CD4-positive, alpha-beta T cell (primary cell): ENCODE results near the gene INA. TPM values are rescaled to one million over a fixed set of nuclear protein-coding genes. Genes with fewer than 3 reads are reported as not detected.

Experiments
- ATAC-seq: fragments of 200-7000 bp; cut with Tn5 transposase; one replicate; pipeline ENCODE4 v1.10.0; 2022; ENCODE audit warnings: mild to moderate bottlenecking; ENCODE audit not compliant: poor library complexity
- CTCF ChIA-PET: fragments of 350-600 bp; sonication (Branson Sonifier 250); formaldehyde crosslinking; loops from one replicate; lab custom pipeline; 2021; ENCODE audit warnings: antibody characterized with exemption, inconsistent platforms; lab: Charles Lee
- POLR2A ChIA-PET: fragments of 350-600 bp; sonication (Branson Sonifier 250); formaldehyde crosslinking; loops from one replicate; lab custom pipeline; 2021; ENCODE audit warnings: antibody characterized with exemption, inconsistent platforms; lab: Charles Lee
- DNase-seq, 14 experiments: peaks; one replicate each; pipeline ENCODE4 v3.0.0-alpha.2; 2013 to 2020; ENCODE audit warnings: mixed read lengths in 2 of 14
- H3K27ac ChIP-seq, 2 donors: one replicate each; pipeline versions ENCODE4 v1.5.1 to v1.7.0; 2013; ENCODE audit warnings: low read length in 2 of 2, low read depth in 1 of 2, mild to moderate bottlenecking in 1 of 2
- H3K27me3 ChIP-seq, 2 experiments: 1 replicate in 1 of 2; 2 replicates in 1 of 2; pipeline versions ENCODE4 v1.6.1 to v1.7.0; 2013; ENCODE audit warnings: low read length in 2 of 2, control low read depth in 1 of 2, mild to moderate bottlenecking in 1 of 2, moderate library complexity in 1 of 2; ENCODE audit not compliant: insufficient read depth in 2 of 2, control insufficient read depth in 1 of 2
- H3K36me3 ChIP-seq: one replicate; pipeline ENCODE4 v1.6.1; 2013; ENCODE audit warnings: low read length, control low read depth; ENCODE audit not compliant: insufficient read depth
- H3K4me1 ChIP-seq: one replicate; pipeline ENCODE4 v1.6.1; 2013; ENCODE audit warnings: low read length, control low read depth; ENCODE audit not compliant: insufficient read depth
- H3K4me3 ChIP-seq: one replicate; pipeline ENCODE4 v1.5.1; 2013; ENCODE audit warnings: mild to moderate bottlenecking, low read length, moderate library complexity
- H3K9me3 ChIP-seq, 2 experiments: 1 replicate in 1 of 2; 2 replicates in 1 of 2; pipeline versions ENCODE4 v1.6.1 to v1.7.0; 2013; ENCODE audit warnings: low read length in 2 of 2, mild to moderate bottlenecking in 2 of 2, control low read depth in 1 of 2, moderate library complexity in 1 of 2; ENCODE audit not compliant: control insufficient read depth in 1 of 2, insufficient read depth in 1 of 2
- H3K27ac Mint-ChIP-seq: one replicate; pipeline ENCODE4 v1.8.0; 2020; ENCODE audit warnings: mixed read lengths
- H3K27me3 Mint-ChIP-seq: one replicate; pipeline ENCODE4 v1.8.0; 2021; ENCODE audit warnings: mixed read lengths
- H3K36me3 Mint-ChIP-seq: one replicate; pipeline ENCODE4 v1.8.0; 2021; ENCODE audit warnings: low read depth, mixed read lengths
- H3K4me1 Mint-ChIP-seq: one replicate; pipeline ENCODE4 v1.8.0; 2021; ENCODE audit warnings: low read depth, mixed read lengths
- H3K4me3 Mint-ChIP-seq: one replicate; pipeline ENCODE4 v1.8.0; 2020; ENCODE audit warnings: mild to moderate bottlenecking, mixed read lengths
- H3K9me3 Mint-ChIP-seq: one replicate; pipeline ENCODE4 v1.8.0; 2020; ENCODE audit warnings: mixed read lengths
- CTCF ChIP-seq: fragments of 200-600 bp; IDR thresholded peaks from one replicate; pipeline ENCODE4 v1.8.0; 2022; ENCODE audit warnings: antibody characterized with exemption, mild to moderate bottlenecking
- intact Hi-C, 2 experiments: fragments of 100-400 bp; cut with DNase I in 1 of 2; cut with micrococcal nuclease in 1 of 2; formaldehyde crosslinking; loops; one replicate each; pipeline versions ENCODE4 v1.15.1 to v1.9.0; 2023 to 2025; cut with DNase I, micrococcal nuclease
- total RNA-seq, 174 experiments: library from RNA in 2 of 174; stranded (reverse) in 2 of 174; gene quantifications; one replicate each; pipeline ENCODE4 v1.2.3 and lab custom pipeline; 2021 to 2026

The INA gene
- total RNA-seq, 2 experiments from 2014 or later: not detected

- peaks cover 11% of the 10 kb centered on the region for H3K4me1 Mint-ChIP-seq
- TF ChIP-seq CTCF: no peak
- H3K36me3 Mint-ChIP-seq: no peaks in the 10 kb centered on the region
- no peak for ATAC-seq
- Histone ChIP-seq H3K4me3 (no peak overlapping the region), H3K27ac (no peak overlapping the region), H3K27me3 (peaks cover 55 to 78% of the 10 kb centered on the region in 2 experiments), H3K36me3 (no peaks in the 10 kb centered on the region), H3K9me3 (peaks cover 0 to 14% of the 10 kb centered on the region in 2 experiments), H3K4me1 (peaks cover 18% of the 10 kb centered on the region)
- intact Hi-C loops: no loop called here
- no peak overlapping the region for H3K27ac Mint-ChIP-seq
- DNase-seq: peak; percentile 7 to 61 (median 30)
- H3K9me3 Mint-ChIP-seq: peaks cover 7% of the 10 kb centered on the region
- ChIA-PET POLR2A (no interaction called here), CTCF (no interaction called here)
- H3K4me3 Mint-ChIP-seq: peak overlapping the region; percentile 34
- H3K27me3 Mint-ChIP-seq: peaks cover 73% of the 10 kb centered on the region
These were observed 1.9 kb downstream of the INA start for GRCh38 chr10:103278862-103279298.

- H3K36me3 Mint-ChIP-seq: no peaks in the 10 kb centered on the region
- H3K4me3 Mint-ChIP-seq: no peak overlapping the region
- POLR2A ChIA-PET: no interaction called here
These were observed 3.1 kb downstream of the INA start for GRCh38 chr10:103280031-103280430.

GRCh38 chr10:103280506-103280905 lies 3.6 kb downstream of the INA start:
- Mint-ChIP-seq H3K27ac (no peak overlapping the region), H3K4me3 (no peak overlapping the region), H3K9me3 (peaks cover 7% of the 10 kb centered on the region), H3K4me1 (peaks cover 8% of the 10 kb centered on the region), H3K27me3 (peaks cover 75% of the 10 kb centered on the region), H3K36me3 (no peaks in the 10 kb centered on the region)
- POLR2A ChIA-PET: no interaction called here
- CTCF ChIA-PET: no interaction called here
- Histone ChIP-seq H3K9me3 (peaks cover 0 to 14% of the 10 kb centered on the region in 2 experiments), H3K36me3 (no peaks in the 10 kb centered on the region), H3K27me3 (peaks cover 51 to 78% of the 10 kb centered on the region in 2 experiments), H3K27ac (no peak overlapping the region), H3K4me3 (no peak overlapping the region), H3K4me1 (peaks cover 18% of the 10 kb centered on the region)
- DNase-seq: no peak
- ATAC-seq: no peak
- intact Hi-C loops: no loop called here
- TF ChIP-seq CTCF: no peak

More at GRCh38 chr10:103280031-103280430, 3.1 kb downstream of the INA start:
- H3K27ac ChIP-seq: no peak overlapping the region
- TF ChIP-seq CTCF: no peak
- H3K4me3 ChIP-seq: no peak overlapping the region
- Mint-ChIP-seq H3K27ac (no peak overlapping the region), H3K4me1 (peaks cover 11% of the 10 kb centered on the region), H3K9me3 (peaks cover 7% of the 10 kb centered on the region), H3K27me3 (peaks cover 79% of the 10 kb centered on the region)
- H3K36me3 ChIP-seq: no peaks in the 10 kb centered on the region
- CTCF ChIA-PET: no interaction called here
- H3K4me1 ChIP-seq: peaks cover 18% of the 10 kb centered on the region
- intact Hi-C loops: no loop called here
- no peak for ATAC-seq
- no peak for DNase-seq
- peaks cover 55 to 83% of the 10 kb centered on the region in 2 experiments for H3K27me3 ChIP-seq
- peaks cover 0 to 14% of the 10 kb centered on the region in 2 experiments for H3K9me3 ChIP-seq
